HepG2 (cell line): ENCODE measurements around the gene SREK1. TPM values are rescaled to one million over a fixed set of nuclear protein-coding genes. Genes with fewer than 3 reads are reported as not detected.
"Not testable (repeated sequence)": the region's sequence is repeated elsewhere in the genome, so short reads cannot be mapped to it uniquely, and the experiment has no call there.

ENCODE experiments used
- ATAC-seq: fragments of 200-7000 bp; cut with Tn5 transposase; 3 replicates; pipeline ENCODE4 v1.9.1; 2020; ENCODE audit warnings: mild to moderate bottlenecking, moderate library complexity
- BruUV-seq: library from RNA; stranded (reverse); fragments of 400-500 nt; replicated peaks from 2 replicates; lab custom pipeline; 2021; lab: Mats Ljungman, UMichigan
- CTCF ChIA-PET: fragments of 300-600 bp; formaldehyde crosslinking; extraction: SDS; loops from one replicate; lab custom pipeline; 2021; ENCODE audit warnings: low total read pairs, inconsistent platforms, low intra/inter-chr PET ratio; lab: Yijun Ruan, JAX
- POLR2A ChIA-PET: fragments of 350-600 bp; sonication (Branson Sonifier 250); formaldehyde crosslinking; loops from one replicate; lab custom pipeline; 2020; ENCODE audit warnings: antibody characterized with exemption, inconsistent platforms; lab: Yijun Ruan, JAX
- DNase-seq: peaks from one replicate; pipeline ENCODE4 v3.0.0-alpha.2; 2015; ENCODE audit warnings: low spot score
- FAIRE-seq: peaks from 3 replicates; lab custom pipeline; 2011; peaks lifted over from hg19 to GRCh38; lab: Jason Lieb, UNC
- H2AFZ ChIP-seq: one replicate; pipeline ENCODE4 v1.6.1; 2011; ENCODE audit warnings: low read length, inconsistent platforms
- H3K27ac ChIP-seq: fragments of 300-600 bp; 3 replicates; pipeline ENCODE4 v1.8.0; 2011; ENCODE audit warnings: mixed run types, mild to moderate bottlenecking, mixed read lengths, low read length, inconsistent platforms; ENCODE audit not compliant: insufficient read depth; ENCODE audit errors: extremely low read length
- H3K27me3 ChIP-seq, 2 experiments: fragments of 200-600 bp in 1 of 2; 2 replicates in 1 of 2; 3 replicates in 1 of 2; pipeline versions ENCODE4 v1.6.0 to v1.8.0; 2011; ENCODE audit warnings: low read length in 2 of 2, mild to moderate bottlenecking in 2 of 2, moderate library complexity in 2 of 2, inconsistent platforms in 1 of 2; ENCODE audit not compliant: insufficient read depth in 2 of 2, control insufficient read depth in 1 of 2
- H3K36me3 ChIP-seq, 2 experiments: fragments of 200-600 bp in 1 of 2; replicated peaks in 1 of 2; 2 replicates in 1 of 2; 3 replicates in 1 of 2; pipeline versions ENCODE4 v1.5.1 to v1.8.0; 2011; ENCODE audit warnings: low read length in 2 of 2, inconsistent platforms in 1 of 2; ENCODE audit not compliant: insufficient read depth in 2 of 2, control insufficient read depth in 1 of 2
- H3K4me1 ChIP-seq: 2 replicates; pipeline ENCODE4 v1.5.1; 2012; ENCODE audit warnings: low read length, inconsistent platforms; ENCODE audit not compliant: insufficient read depth
- H3K4me2 ChIP-seq: 2 replicates; pipeline ENCODE4 v1.6.0; 2011; ENCODE audit warnings: low read depth, low read length, inconsistent platforms
- H3K4me3 ChIP-seq, 3 experiments: fragments of 200-600 bp in 1 of 3; sonication (generic), shearing (Covaris generic) in 1 of 3; replicated peaks in 1 of 3; 2 replicates each; pipeline ENCODE4 v1.5.1; 2011 to 2016; ENCODE audit warnings: low read length in 3 of 3, inconsistent platforms in 2 of 3, low read depth in 2 of 3, mild to moderate bottlenecking in 2 of 3, control low read depth in 1 of 3, mixed read lengths in 1 of 3; ENCODE audit not compliant: insufficient read depth in 1 of 3
- H3K79me2 ChIP-seq: one replicate; pipeline ENCODE4 v1.6.1; 2011; ENCODE audit warnings: low read length, inconsistent platforms; ENCODE audit not compliant: insufficient read depth
- H3K9ac ChIP-seq: 2 replicates; pipeline ENCODE4 v1.6.0; 2011; ENCODE audit warnings: mild to moderate bottlenecking, low read depth, low read length, inconsistent platforms; ENCODE audit not compliant: insufficient read depth
- H3K9me3 ChIP-seq: 2 replicates; pipeline ENCODE4 v1.5.1; 2012; ENCODE audit warnings: mild to moderate bottlenecking, low read length
- H4K20me1 ChIP-seq: 2 replicates; pipeline ENCODE4 v1.6.0; 2011; ENCODE audit warnings: inconsistent platforms, mild to moderate bottlenecking, low read length, moderate library complexity; ENCODE audit not compliant: insufficient read depth
- EED ChIP-seq: sonication (generic); formaldehyde crosslinking; IDR thresholded peaks from 2 replicates; pipeline ENCODE4 v1.5.0; 2020; ENCODE audit warnings: mild to moderate bottlenecking, missing genetic modification reagents
- HOXA7 ChIP-seq: sonication (generic); formaldehyde crosslinking; IDR thresholded peaks from 2 replicates; pipeline ENCODE4 v1.8.1; 2022; ENCODE audit warnings: mild to moderate bottlenecking, missing genetic modification reagents, moderate library complexity
- NFRKB ChIP-seq: fragments of 450-650 bp; IDR thresholded peaks from 2 replicates; pipeline ENCODE4 v1.6.1; 2017
- ZNF143 ChIP-seq: sonication (generic); formaldehyde crosslinking; IDR thresholded peaks from 2 replicates; pipeline ENCODE4 v1.4.0; 2020; ENCODE audit warnings: missing genetic modification reagents
- ZNF703 ChIP-seq: sonication (generic); formaldehyde crosslinking; IDR thresholded peaks from 2 replicates; pipeline ENCODE4 v1.5.1; 2020; ENCODE audit warnings: missing genetic modification reagents, mild to moderate bottlenecking, moderate library complexity, borderline replicate concordance
- WGBS: methylation state at CpG from one replicate; pipeline ENCODE4 v1.1.6; 2017; ENCODE audit warnings: low lambda C conversion rate; 5-methylcytosine and 5-hydroxymethylcytosine counted together
- in situ Hi-C: cut with HindIII; loops from 2 replicates; pipeline ENCODE4 v1.10.0; 2017; ENCODE audit warnings: low pct_unique_long_range_greater_than_20kb; ENCODE audit not compliant: extremely low pct_ligation_motif_present
- intact Hi-C: fragments of 100-400 bp; cut with micrococcal nuclease; formaldehyde crosslinking; loops from one replicate; pipeline ENCODE4 v1.10.0; 2022; ENCODE audit not compliant: unreplicated experiment
- polyA plus RNA-seq, 8 experiments: library from polyadenylated mRNA; depleted of rRNA in 3 of 8; stranded (reverse) in 7 of 8; unstranded in 1 of 8; fragments of >200 nt; fragmentation: Illumina TruSeq in 4 of 8; extraction: Trizol in 4 of 8; gene quantifications; 2 replicates each; pipeline versions ENCODE4 v1.2.1 to v1.2.3, GENCODE V29; 2011 to 2016; ENCODE audit warnings: low read depth in 4 of 8, missing spikeins in 1 of 8, mixed read lengths in 1 of 8; ENCODE audit not compliant: insufficient read depth in 1 of 8
- total RNA-seq, 5 experiments: library from RNA; depleted of rRNA; stranded (reverse); fragments of >200 nt; fragmentation: Illumina TruSeq; extraction: Trizol; gene quantifications; 2 replicates each; pipeline ENCODE4 v1.2.3, GENCODE V29; 2016; ENCODE audit warnings: low read depth in 1 of 5

SREK1 gene
- total and polyA plus RNA-seq, 2 of the 13 experiments (the other 11 are each of a cell fraction or from before 2014, with no cell fraction given) = 60.6 to 90.9 TPM

GRCh38 chr5:66136944-66137343 is 7.2 kb upstream of the SREK1 start:
- H3K9ac ChIP-seq, H3K4me2 ChIP-seq, H2AFZ ChIP-seq, POLR2A ChIA-PET, intact Hi-C loops, H4K20me1 ChIP-seq, CTCF ChIA-PET, H3K79me2 ChIP-seq, H3K4me1 ChIP-seq, FAIRE-seq, in situ Hi-C loops, H3K27ac ChIP-seq, BruUV-seq, H3K4me3 ChIP-seq, DNase-seq, H3K27me3 ChIP-seq, H3K36me3 ChIP-seq, H3K9me3 ChIP-seq, ATAC-seq: not testable (repeated sequence)
- 24% methylated on average over 3 of the region's 3 CpGs for WGBS

GRCh38 chr5:66138637-66139317 is 5.3 kb upstream of the SREK1 start:
- Histone ChIP-seq H2AFZ (no peak overlapping the region), H3K79me2 (no peaks in the 10 kb centered on the region), H3K27me3 (no peaks in the 10 kb centered on the region; a peak in 1 of 5 replicates), H4K20me1 (no peaks in the 10 kb centered on the region), H3K9me3 (no peaks in the 10 kb centered on the region), H3K36me3 (no peaks in the 10 kb centered on the region), H3K4me2 (no peak overlapping the region), H3K4me3 (no peak overlapping the region), H3K27ac (no peak overlapping the region), H3K4me1 (peaks cover 6% of the 10 kb centered on the region; the same call in 1 of the 2 replicates), H3K9ac (no peak overlapping the region)
- BruUV-seq = no TSS peak
- in situ Hi-C loops = no loop called here
- FAIRE-seq (no peak), DNase-seq (no peak), ATAC-seq (no peak)
- ChIA-PET POLR2A (no interaction called here), CTCF (no interaction called here)
- intact Hi-C loops = no loop called here
- TF ChIP-seq ZNF703 (CRISPR knock-in tag) (no peak), EED (no peak), HOXA7 (CRISPR knock-in tag) (no peak), ZNF143 (CRISPR knock-in tag) (no peak), NFRKB (no peak)
- WGBS = 0% methylated on average over 1 of the region's 1 CpG
